Lower leg skin (tissue), 3 donors: Measurements from ENCODE around the gene TAGAP.

Source experiments
- POLR2A ChIP-seq, 2 donors: fragments of 450-650 bp; IDR thresholded peaks; one replicate each; pipeline ENCODE4 v1.6.1; 2016 to 2017; ENCODE audit warnings: antibody characterized with exemption in 2 of 2, mild to moderate bottlenecking in 1 of 2, moderate library complexity in 1 of 2
- TF ChIP-seq, protein P1 (sequence below), 3 donors: fragments of 450-650 bp; IDR thresholded peaks; one replicate each; pipeline ENCODE4 v1.5.1; 2016; ENCODE audit warnings: antibody characterized with exemption in 3 of 3, mild to moderate bottlenecking in 3 of 3, moderate library complexity in 2 of 3

DNA sequence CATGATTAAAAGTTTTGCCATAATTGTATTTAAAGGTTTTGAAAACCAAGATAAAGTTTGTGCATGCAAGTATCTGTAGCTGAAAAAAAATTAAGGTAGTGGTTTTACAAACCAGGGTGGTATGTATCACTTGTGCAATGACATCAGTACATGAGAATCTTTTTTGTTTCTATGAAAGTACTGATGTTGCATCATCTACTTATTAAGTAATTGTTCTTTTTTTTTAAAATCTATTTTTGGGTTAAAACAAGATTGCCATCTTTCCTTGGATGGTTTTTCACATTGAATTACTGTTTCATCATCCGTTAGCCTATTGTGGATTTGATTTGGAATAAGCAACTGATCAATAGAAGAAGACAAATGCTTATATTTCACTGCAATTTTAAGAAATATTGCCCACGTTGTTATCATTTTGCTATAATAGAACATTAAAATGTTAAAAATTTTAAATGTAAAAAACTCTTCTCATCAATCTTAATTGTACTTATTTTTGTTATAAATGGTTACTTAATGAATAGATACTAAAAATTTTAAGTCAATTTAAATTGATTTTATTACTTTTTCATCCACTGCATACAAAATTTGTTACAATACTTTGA is 39.8 kb upstream of the TAGAP start:
- TF ChIP-seq, protein P1, sequence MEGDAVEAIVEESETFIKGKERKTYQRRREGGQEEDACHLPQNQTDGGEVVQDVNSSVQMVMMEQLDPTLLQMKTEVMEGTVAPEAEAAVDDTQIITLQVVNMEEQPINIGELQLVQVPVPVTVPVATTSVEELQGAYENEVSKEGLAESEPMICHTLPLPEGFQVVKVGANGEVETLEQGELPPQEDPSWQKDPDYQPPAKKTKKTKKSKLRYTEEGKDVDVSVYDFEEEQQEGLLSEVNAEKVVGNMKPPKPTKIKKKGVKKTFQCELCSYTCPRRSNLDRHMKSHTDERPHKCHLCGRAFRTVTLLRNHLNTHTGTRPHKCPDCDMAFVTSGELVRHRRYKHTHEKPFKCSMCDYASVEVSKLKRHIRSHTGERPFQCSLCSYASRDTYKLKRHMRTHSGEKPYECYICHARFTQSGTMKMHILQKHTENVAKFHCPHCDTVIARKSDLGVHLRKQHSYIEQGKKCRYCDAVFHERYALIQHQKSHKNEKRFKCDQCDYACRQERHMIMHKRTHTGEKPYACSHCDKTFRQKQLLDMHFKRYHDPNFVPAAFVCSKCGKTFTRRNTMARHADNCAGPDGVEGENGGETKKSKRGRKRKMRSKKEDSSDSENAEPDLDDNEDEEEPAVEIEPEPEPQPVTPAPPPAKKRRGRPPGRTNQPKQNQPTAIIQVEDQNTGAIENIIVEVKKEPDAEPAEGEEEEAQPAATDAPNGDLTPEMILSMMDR (IDR thresholded peaks at IDR 0.05), result no peak
- no peak for TF ChIP-seq POLR2A (IDR thresholded peaks at IDR 0.05)
